OCI-LY1 (cell line): ENCODE measurements around the gene ZBTB7C.

Experiments
- EZH2 ChIP-seq: fragments of 200-600 bp; sonication (generic), shearing (Covaris generic); IDR thresholded peaks from 2 replicates; pipeline ENCODE4 v1.8.0; 2017; ENCODE audit warnings: borderline replicate concordance, mixed run types, mild to moderate bottlenecking, antibody characterized with exemption, low read length, moderate library complexity, mixed read lengths
- TF ChIP-seq, protein P1 (sequence below): fragments of 200-600 bp; sonication (generic), shearing (Covaris generic); IDR thresholded peaks from 2 replicates; pipeline ENCODE4 v1.5.1; 2017; ENCODE audit warnings: mild to moderate bottlenecking, antibody characterized with exemption, low read length, moderate library complexity, mixed read lengths

DNA sequence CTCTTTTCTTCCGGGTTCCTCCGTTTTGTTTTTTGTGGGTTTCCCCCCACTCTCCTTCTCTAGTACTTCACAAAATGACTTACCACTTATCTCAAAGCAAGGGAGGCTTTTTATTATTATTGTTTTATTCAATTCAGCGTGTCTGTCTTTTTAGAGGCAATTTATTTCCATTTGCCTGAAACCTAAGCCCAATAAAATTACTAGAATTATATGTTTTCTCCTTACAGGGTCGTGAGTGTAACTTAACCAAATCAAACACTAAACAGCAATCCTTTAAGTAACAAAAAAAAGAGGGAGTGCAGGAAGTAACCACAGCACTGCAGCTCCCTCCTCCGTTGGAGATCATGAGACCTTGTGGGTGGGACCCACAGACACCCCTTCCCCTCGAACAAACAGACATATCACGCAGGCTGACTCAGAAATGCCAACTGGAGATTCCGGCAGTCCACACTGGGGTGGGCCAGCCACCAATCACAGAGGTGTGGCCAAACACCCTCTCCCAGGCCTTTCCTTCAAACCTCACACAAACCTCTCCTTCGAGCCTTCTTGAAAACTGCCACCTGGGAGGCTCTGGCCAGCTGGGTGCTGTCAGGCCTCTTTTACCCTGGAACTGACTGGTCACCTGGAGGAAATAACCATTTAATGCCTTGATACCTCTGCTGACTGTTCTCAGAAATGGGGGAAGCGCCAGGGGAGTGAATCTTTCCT, 271.7 kb downstream of the ZBTB7C start:
- TF ChIP-seq, protein P1, sequence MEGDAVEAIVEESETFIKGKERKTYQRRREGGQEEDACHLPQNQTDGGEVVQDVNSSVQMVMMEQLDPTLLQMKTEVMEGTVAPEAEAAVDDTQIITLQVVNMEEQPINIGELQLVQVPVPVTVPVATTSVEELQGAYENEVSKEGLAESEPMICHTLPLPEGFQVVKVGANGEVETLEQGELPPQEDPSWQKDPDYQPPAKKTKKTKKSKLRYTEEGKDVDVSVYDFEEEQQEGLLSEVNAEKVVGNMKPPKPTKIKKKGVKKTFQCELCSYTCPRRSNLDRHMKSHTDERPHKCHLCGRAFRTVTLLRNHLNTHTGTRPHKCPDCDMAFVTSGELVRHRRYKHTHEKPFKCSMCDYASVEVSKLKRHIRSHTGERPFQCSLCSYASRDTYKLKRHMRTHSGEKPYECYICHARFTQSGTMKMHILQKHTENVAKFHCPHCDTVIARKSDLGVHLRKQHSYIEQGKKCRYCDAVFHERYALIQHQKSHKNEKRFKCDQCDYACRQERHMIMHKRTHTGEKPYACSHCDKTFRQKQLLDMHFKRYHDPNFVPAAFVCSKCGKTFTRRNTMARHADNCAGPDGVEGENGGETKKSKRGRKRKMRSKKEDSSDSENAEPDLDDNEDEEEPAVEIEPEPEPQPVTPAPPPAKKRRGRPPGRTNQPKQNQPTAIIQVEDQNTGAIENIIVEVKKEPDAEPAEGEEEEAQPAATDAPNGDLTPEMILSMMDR = no peak
- TF ChIP-seq EZH2 = no peak
